Stimulated activated CD4-positive, alpha-beta T cell treated with anti-CD3 and anti-CD28 coated beads, TNF-alpha, amount 100 ng/mL, for 24 hours (primary cell): ENCODE data around the gene SMYD3.

Source experiments
- DNase-seq, 3 experiments: peaks; one replicate each; pipeline ENCODE4 v3.0.0-alpha.2; 2020; ENCODE audit warnings: low read depth in 3 of 3

Gene SMYD3

GRCh38 chr1:246147524-246148461, 359.3 kb downstream of the SMYD3 start:
- DNase-seq = no peak

- no peak for DNase-seq
These were observed 360.1 kb downstream of the SMYD3 start for GRCh38 chr1:246146804-246147523.

- no peak for DNase-seq
These were observed 361.2 kb downstream of the SMYD3 start for GRCh38 chr1:246145900-246146299.

GRCh38 chr1:246144931-246145330, 362.1 kb downstream of the SMYD3 start:
- no peak for DNase-seq

- no peak for DNase-seq
These were observed 364.7 kb downstream of the SMYD3 start for GRCh38 chr1:246142320-246142893.

- no peak for DNase-seq
These were observed 365.8 kb downstream of the SMYD3 start for GRCh38 chr1:246141306-246141705.

GRCh38 chr1:246139745-246140182, 367.3 kb downstream of the SMYD3 start:
- no peak for DNase-seq

GRCh38 chr1:246138781-246139180, 368.3 kb downstream of the SMYD3 start:
- DNase-seq = no peak

GRCh38 chr1:246136477-246136876, 370.6 kb downstream of the SMYD3 start:
- DNase-seq = no peak

- DNase-seq = no peak
These were observed 372.3 kb downstream of the SMYD3 start for GRCh38 chr1:246134789-246135188.

GRCh38 chr1:246131095-246131494, 376.0 kb downstream of the SMYD3 start:
- DNase-seq = no peak

GRCh38 chr1:246128494-246129069, 378.5 kb downstream of the SMYD3 start:
- no peak for DNase-seq

GRCh38 chr1:246126580-246126979, 380.5 kb downstream of the SMYD3 start:
- DNase-seq = no peak

GRCh38 chr1:246122071-246122470, 385.0 kb downstream of the SMYD3 start:
- DNase-seq = no peak

- no peak for DNase-seq
These were observed 385.5 kb downstream of the SMYD3 start for GRCh38 chr1:246121533-246121932.

- DNase-seq = peak in 1 of 3 experiments; percentile 4
These were observed 389.9 kb downstream of the SMYD3 start for GRCh38 chr1:246117066-246117791.

GRCh38 chr1:246114369-246114768, 392.7 kb downstream of the SMYD3 start:
- no peak for DNase-seq

- no peak for DNase-seq
These were observed 393.5 kb downstream of the SMYD3 start for GRCh38 chr1:246113555-246114095.

GRCh38 chr1:246111570-246111969, 395.5 kb downstream of the SMYD3 start:
- no peak for DNase-seq

- DNase-seq = no peak
These were observed 396.5 kb downstream of the SMYD3 start for GRCh38 chr1:246110343-246111219.
